GM12892 (cell line): ENCODE data around the gene SMARCD3.

Source experiments
- POLR2A ChIP-seq: IDR thresholded peaks from 2 replicates; pipeline ENCODE4 v1.6.1; 2011; ENCODE audit warnings: low read depth, low read length, control low read depth
- POLR2AphosphoS5 ChIP-seq: IDR thresholded peaks from 2 replicates; pipeline ENCODE4 v1.6.1; 2011; ENCODE audit warnings: low read depth, low read length, control low read depth
- TAF1 ChIP-seq: IDR thresholded peaks from 2 replicates; pipeline ENCODE4 v1.6.1; 2011; ENCODE audit warnings: low read depth, mild to moderate bottlenecking, control low read depth, low read length, borderline replicate concordance

- no peak for TF ChIP-seq POLR2A
- no peak for TF ChIP-seq POLR2AphosphoS5
- TF ChIP-seq TAF1: no peak
Measured at GRCh38 chr7:151207804-151208203, 40.7 kb downstream of the SMARCD3 start.
